Measurements from ENCODE around the gene TGFB3. TPM values are rescaled to one million over a fixed set of nuclear protein-coding genes. Genes with fewer than 3 reads are reported as not detected.

Gene TGFB3
- total RNA-seq, 4 donors from 2014 or later, result 12.0 to 47.1 (median 23.2) TPM

GRCh38 chr14:75909630-75910029 is 72.2 kb downstream of the TGFB3 start:
- no peak for DNase-seq (ENCODE audit: extremely low spot score)
- no peak overlapping the region for H3K27ac ChIP-seq (replicated peaks in 1 of 4)
- no peak overlapping the region for H3K4me3 ChIP-seq
- peaks cover 0 to 4% (median 0%) of the 10 kb centered on the region in 4 donors for H3K36me3 ChIP-seq
- no peaks in the 10 kb centered on the region for H3K27me3 ChIP-seq
- 91% methylated on average over 3 of the region's 3 CpGs for WGBS
- H3K4me1 ChIP-seq, result peaks cover 8 to 17% (median 11%) of the 10 kb centered on the region in 4 donors
- intact Hi-C loops (cut with DNase I), result loop anchor here (5.0 to 10.0 kb wide), 2 partner anchors 115 to 197 kb away; no protein-coding TSS in a partner anchor
- no peaks in the 10 kb centered on the region for H3K9me3 ChIP-seq
- no peak for TF ChIP-seq CTCF (IDR thresholded peaks at IDR 0.05)

Other genes with a start within 250 kb of the TGFB3 start
- 10 to 100 TPM; 36.7 to 51.0 (median 42.3) TPM for gene IFT43, start 3.8 kb upstream of the TGFB3 start, total RNA-seq
- 10 to 100 TPM; 42.4 to 59.1 (median 48.3) TPM for gene GPATCH2L, start 169.9 kb upstream of the TGFB3 start, total RNA-seq